Breast epithelium (tissue), 4 donors: ENCODE results near the gene EVC. TPM values are rescaled to one million over a fixed set of nuclear protein-coding genes. Genes with fewer than 3 reads are reported as not detected.
A peak's percentile ranks its signal among the peaks of the same experiment; 100 is the strongest.

ENCODE experiments used
- DNase-seq, 2 donors: peaks; one replicate each; pipeline ENCODE4 v3.0.0-alpha.2; 2019; ENCODE audit warnings: low spot score in 2 of 2
- H3K27ac ChIP-seq, 2 donors: fragments of 200-600 bp; sonication (generic) in 1 of 2; one replicate each; pipeline ENCODE4 v1.5.1; 2016 to 2019; ENCODE audit warnings: mild to moderate bottlenecking in 1 of 2
- H3K27me3 ChIP-seq, 2 donors: fragments of 200-600 bp; sonication (generic) in 1 of 2; one replicate each; pipeline versions ENCODE4 v1.5.1 to v1.6.0; 2017 to 2019; ENCODE audit warnings: control low read depth in 1 of 2, mild to moderate bottlenecking in 1 of 2
- H3K36me3 ChIP-seq: fragments of 200-600 bp; one replicate; pipeline ENCODE4 v1.5.1; 2019
- H3K4me1 ChIP-seq, 2 donors: fragments of 200-600 bp; sonication (generic); one replicate each; pipeline ENCODE4 v1.5.1; 2016 to 2019; ENCODE audit warnings: control low read depth in 1 of 2
- H3K4me3 ChIP-seq, 3 donors: fragments of 200-600 bp; sonication (generic); 1 replicate in 2 of 3; 2 replicates in 1 of 3; pipeline ENCODE4 v1.5.1; 2016 to 2019; ENCODE audit warnings: mild to moderate bottlenecking in 3 of 3, moderate library complexity in 2 of 3
- H3K9me3 ChIP-seq, 2 donors: fragments of 200-600 bp; sonication (generic) in 1 of 2; one replicate each; pipeline ENCODE4 v1.5.1; 2016 to 2019; ENCODE audit warnings: control low read depth in 1 of 2
- CTCF ChIP-seq, 3 donors: fragments of 450-650 bp; IDR thresholded peaks; one replicate each; pipeline ENCODE4 v1.5.1; 2016 to 2017; ENCODE audit warnings: antibody characterized with exemption in 3 of 3, mild to moderate bottlenecking in 3 of 3, moderate library complexity in 3 of 3
- POLR2A ChIP-seq: fragments of 450-650 bp; IDR thresholded peaks from one replicate; pipeline ENCODE4 v1.6.1; 2016; ENCODE audit warnings: antibody characterized with exemption, mild to moderate bottlenecking, moderate library complexity
- POLR2AphosphoS5 ChIP-seq, 3 donors: sonication (generic); formaldehyde crosslinking; IDR thresholded peaks; one replicate each; pipeline ENCODE4 v1.6.1; 2017; ENCODE audit warnings: antibody characterized with exemption in 3 of 3
- intact Hi-C: fragments of 100-400 bp; cut with DNase I; formaldehyde crosslinking; loops from one replicate; pipeline ENCODE4 v1.15.1; 2023; ENCODE audit warnings: low total_unique reads
- total RNA-seq, 3 donors: library from RNA; depleted of rRNA; stranded (reverse); fragments of >200 nt; gene quantifications; one replicate each; pipeline ENCODE4 v1.1.0, GENCODE V29; 2016

Gene EVC
- total RNA-seq, 3 donors from 2014 or later = 20.0 to 27.5 (median 25.9) TPM

DNA sequence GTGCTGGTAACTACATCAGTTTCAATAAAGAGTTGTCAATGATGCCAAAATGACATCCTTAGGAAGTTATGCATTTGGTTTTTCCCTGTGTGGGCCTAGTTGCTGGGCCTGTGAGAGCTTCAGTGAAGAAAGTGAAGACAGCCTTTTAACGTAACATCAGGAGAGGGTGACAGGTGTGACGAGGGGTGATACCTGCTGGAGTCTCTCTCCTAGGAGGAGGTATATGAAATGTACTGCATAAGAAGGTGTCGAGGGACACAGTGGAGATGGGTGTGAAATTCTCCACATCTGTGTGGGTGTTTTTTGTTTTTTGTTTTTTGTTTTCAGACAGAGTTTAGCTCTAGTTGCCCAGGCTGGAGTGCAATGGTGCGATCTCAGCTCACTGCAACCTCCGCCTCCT lies 49.2 kb downstream of the EVC start:
- no peak for DNase-seq
- Histone ChIP-seq H3K27ac (no peak overlapping the region), H3K4me1 (no peaks in the 10 kb centered on the region), H3K27me3 (no peaks in the 10 kb centered on the region), H3K36me3 (peaks cover 6% of the 10 kb centered on the region), H3K9me3 (no peaks in the 10 kb centered on the region), H3K4me3 (no peak overlapping the region)
- TF ChIP-seq POLR2AphosphoS5 (IDR thresholded peaks at IDR 0.05) (no peak), CTCF (IDR thresholded peaks at IDR 0.05) (no peak), POLR2A (no peak)
- intact Hi-C loops = no loop called here

DNA sequence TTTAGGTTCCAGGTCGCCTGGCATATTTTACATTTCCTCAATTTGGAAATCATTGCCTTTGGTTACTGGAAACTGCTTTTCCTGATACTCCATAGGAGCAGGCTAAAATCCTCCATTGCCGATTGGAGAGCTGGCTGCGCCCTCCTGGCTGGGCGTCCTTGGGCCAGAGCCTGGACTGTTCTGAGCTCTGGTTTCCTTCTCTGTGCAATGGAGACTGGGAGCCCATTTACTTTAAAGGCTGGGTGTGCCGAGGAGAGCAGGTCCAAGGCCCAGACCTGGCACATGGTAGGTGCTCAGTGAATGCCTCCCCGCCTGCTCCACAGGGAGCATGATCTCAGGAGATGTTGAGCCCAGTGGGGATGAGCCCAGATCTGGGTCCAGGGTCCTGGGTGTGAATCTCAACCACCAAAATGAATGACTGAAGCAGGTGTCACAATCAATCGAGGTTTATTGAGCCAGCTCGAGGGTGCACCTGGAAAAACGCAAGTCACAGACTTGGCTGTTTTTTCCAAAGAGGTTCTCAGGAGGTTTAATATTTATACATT lies 50.0 kb downstream of the EVC start:
- Histone ChIP-seq H3K27me3 (no peaks in the 10 kb centered on the region), H3K9me3 (no peaks in the 10 kb centered on the region), H3K4me3 (no peak overlapping the region), H3K27ac (no peak overlapping the region), H3K36me3 (no peaks in the 10 kb centered on the region), H3K4me1 (no peaks in the 10 kb centered on the region)
- no peak for DNase-seq
- intact Hi-C loops = no loop called here
- TF ChIP-seq POLR2AphosphoS5 (IDR thresholded peaks at IDR 0.05) (no peak), CTCF (IDR thresholded peaks at IDR 0.05) (no peak), POLR2A (no peak)

- Histone ChIP-seq H3K36me3 (no peaks in the 10 kb centered on the region), H3K9me3 (peaks cover 0 to 8% of the 10 kb centered on the region in 2 donors)
- intact Hi-C loops = no loop called here
These were observed 59.0 kb downstream of the EVC start for GRCh38 chr4:5770051-5770450.

GRCh38 chr4:5772528-5773270 lies 61.7 kb downstream of the EVC start:
- Histone ChIP-seq H3K4me1 (no peaks in the 10 kb centered on the region), H3K27ac (no peak overlapping the region), H3K27me3 (no peaks in the 10 kb centered on the region), H3K9me3 (peaks cover 15 to 31% of the 10 kb centered on the region in 2 donors), H3K36me3 (no peaks in the 10 kb centered on the region), H3K4me3 (no peak overlapping the region)
- intact Hi-C loops = no loop called here
- no peak for DNase-seq
- TF ChIP-seq CTCF (IDR thresholded peaks at IDR 0.05) = no peak
- no peak for TF ChIP-seq POLR2AphosphoS5 (IDR thresholded peaks at IDR 0.05)
- TF ChIP-seq POLR2A = no peak

More at GRCh38 chr4:5770051-5770450, 59.0 kb downstream of the EVC start:
- Histone ChIP-seq H3K4me1 (no peaks in the 10 kb centered on the region), H3K27ac (no peak overlapping the region), H3K27me3 (no peaks in the 10 kb centered on the region), H3K4me3 (no peak overlapping the region)
- TF ChIP-seq POLR2AphosphoS5 (IDR thresholded peaks at IDR 0.05) = no peak
- no peak for TF ChIP-seq CTCF (IDR thresholded peaks at IDR 0.05)
- TF ChIP-seq POLR2A = no peak
- DNase-seq = no peak

DNA sequence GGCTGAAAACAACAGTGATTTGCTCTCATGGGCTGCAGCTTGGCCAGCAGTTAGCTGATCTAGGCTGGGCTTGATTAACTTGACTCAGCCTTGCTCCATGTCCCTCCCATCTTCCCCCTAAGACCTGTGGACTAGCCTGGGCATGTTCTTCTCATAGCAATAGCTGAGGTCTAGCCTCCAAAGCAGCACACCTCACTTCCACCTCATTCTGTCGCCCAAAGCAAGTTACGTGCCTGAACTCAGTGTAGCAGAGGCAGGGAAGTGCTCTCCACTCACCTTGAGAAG lies 62.2 kb downstream of the EVC start:
- H3K27me3 ChIP-seq = no peaks in the 10 kb centered on the region
- H3K27ac ChIP-seq = peak overlapping the region in 1 of 2 donors; percentile 3
- no peaks in the 10 kb centered on the region for H3K36me3 ChIP-seq
- no peak for DNase-seq
- H3K4me1 ChIP-seq = no peaks in the 10 kb centered on the region
- TF ChIP-seq POLR2AphosphoS5 (IDR thresholded peaks at IDR 0.05) = no peak
- no peak for TF ChIP-seq CTCF (IDR thresholded peaks at IDR 0.05)
- no peak for TF ChIP-seq POLR2A
- intact Hi-C loops = no loop called here
- peaks cover 15 to 31% of the 10 kb centered on the region in 2 donors for H3K9me3 ChIP-seq
- no peak overlapping the region for H3K4me3 ChIP-seq
